H1 (cell line): ENCODE measurements around the gene PCDH9. TPM values are rescaled to one million over a fixed set of nuclear protein-coding genes. Genes with fewer than 3 reads are reported as not detected.
A peak's percentile ranks its signal among the peaks of the same experiment; 100 is the strongest.

ENCODE experiments used
- CBX8 ChIP-seq: fragments of 300-800, 300-1000 bp; sonication (generic); IDR thresholded peaks from 2 replicates; pipeline ENCODE4 v1.7.1; 2016; ENCODE audit warnings: low read depth, low read length, borderline replicate concordance
- CHD2 ChIP-seq: IDR thresholded peaks from 2 replicates; pipeline ENCODE4 v1.6.1; 2012; ENCODE audit warnings: low read length, improper control_type of control experiment
- FOSL1 ChIP-seq: IDR thresholded peaks from 2 replicates; pipeline ENCODE4 v1.6.1; 2011; ENCODE audit warnings: mild to moderate bottlenecking, low read depth, low read length, moderate library complexity; ENCODE audit not compliant: insufficient read depth
- KDM1A ChIP-seq: fragments of 200-600, 300-600 bp; sonication (generic); IDR thresholded peaks from 2 replicates; pipeline ENCODE4 v1.7.1; 2016; ENCODE audit warnings: mild to moderate bottlenecking, low read length, borderline replicate concordance
- MAFK ChIP-seq: IDR thresholded peaks from 2 replicates; pipeline ENCODE4 v1.6.1; 2012; ENCODE audit warnings: low read depth, mild to moderate bottlenecking, improper control_type of control experiment, low read length
- ZNF274 ChIP-seq: IDR thresholded peaks from 2 replicates; pipeline ENCODE4 v1.7.0; 2012; ENCODE audit warnings: low read length, borderline replicate concordance; ENCODE audit errors: extremely low read depth
- polyA plus RNA-seq, 7 experiments: library from polyadenylated mRNA; depleted of rRNA in 3 of 7; stranded (reverse) in 5 of 7; unstranded in 2 of 7; fragments of >200 nt in 5 of 7; fragments of 200-250 nt in 2 of 7; gene quantifications; 1 replicate in 5 of 7; 2 replicates in 1 of 7; 4 replicates in 1 of 7; pipeline versions ENCODE4 v1.2.1 to v1.2.3, GENCODE V29; 2011 to 2013; ENCODE audit warnings: missing spikeins in 2 of 7, mixed read lengths in 2 of 7
- total RNA-seq: library from RNA; stranded (reverse); fragmentation: NEBNext Ultra II Directional; extraction: Animal tissue kit (Norgen Biotek cat#: 25700); gene quantifications from 2 replicates; pipeline ENCODE4 v1.2.1, GENCODE V29; 2021
- TF ChIP-seq, protein P1 (sequence below): fragments of 300-600 bp; sonication (generic); IDR thresholded peaks from 2 replicates; pipeline ENCODE4 v1.7.1; 2012; ENCODE audit warnings: low read length, moderate library complexity, mild to moderate bottlenecking, inconsistent platforms; ENCODE audit not compliant: insufficient replicate concordance
- TF ChIP-seq, protein P2 (sequence below): IDR thresholded peaks from 2 replicates; pipeline ENCODE4 v1.6.1; 2011; ENCODE audit warnings: low read length, improper control_type of control experiment

The PCDH9 gene
- total and polyA plus RNA-seq, 2 of the 8 experiments (the other 6 are each of a cell fraction or from before 2014, with no cell fraction given), result 0.12 to 0.60 TPM

GRCh38 chr13:67230404-67231288 lies 510 bp upstream of the PCDH9 start (continued):
- TF ChIP-seq, protein P1, sequence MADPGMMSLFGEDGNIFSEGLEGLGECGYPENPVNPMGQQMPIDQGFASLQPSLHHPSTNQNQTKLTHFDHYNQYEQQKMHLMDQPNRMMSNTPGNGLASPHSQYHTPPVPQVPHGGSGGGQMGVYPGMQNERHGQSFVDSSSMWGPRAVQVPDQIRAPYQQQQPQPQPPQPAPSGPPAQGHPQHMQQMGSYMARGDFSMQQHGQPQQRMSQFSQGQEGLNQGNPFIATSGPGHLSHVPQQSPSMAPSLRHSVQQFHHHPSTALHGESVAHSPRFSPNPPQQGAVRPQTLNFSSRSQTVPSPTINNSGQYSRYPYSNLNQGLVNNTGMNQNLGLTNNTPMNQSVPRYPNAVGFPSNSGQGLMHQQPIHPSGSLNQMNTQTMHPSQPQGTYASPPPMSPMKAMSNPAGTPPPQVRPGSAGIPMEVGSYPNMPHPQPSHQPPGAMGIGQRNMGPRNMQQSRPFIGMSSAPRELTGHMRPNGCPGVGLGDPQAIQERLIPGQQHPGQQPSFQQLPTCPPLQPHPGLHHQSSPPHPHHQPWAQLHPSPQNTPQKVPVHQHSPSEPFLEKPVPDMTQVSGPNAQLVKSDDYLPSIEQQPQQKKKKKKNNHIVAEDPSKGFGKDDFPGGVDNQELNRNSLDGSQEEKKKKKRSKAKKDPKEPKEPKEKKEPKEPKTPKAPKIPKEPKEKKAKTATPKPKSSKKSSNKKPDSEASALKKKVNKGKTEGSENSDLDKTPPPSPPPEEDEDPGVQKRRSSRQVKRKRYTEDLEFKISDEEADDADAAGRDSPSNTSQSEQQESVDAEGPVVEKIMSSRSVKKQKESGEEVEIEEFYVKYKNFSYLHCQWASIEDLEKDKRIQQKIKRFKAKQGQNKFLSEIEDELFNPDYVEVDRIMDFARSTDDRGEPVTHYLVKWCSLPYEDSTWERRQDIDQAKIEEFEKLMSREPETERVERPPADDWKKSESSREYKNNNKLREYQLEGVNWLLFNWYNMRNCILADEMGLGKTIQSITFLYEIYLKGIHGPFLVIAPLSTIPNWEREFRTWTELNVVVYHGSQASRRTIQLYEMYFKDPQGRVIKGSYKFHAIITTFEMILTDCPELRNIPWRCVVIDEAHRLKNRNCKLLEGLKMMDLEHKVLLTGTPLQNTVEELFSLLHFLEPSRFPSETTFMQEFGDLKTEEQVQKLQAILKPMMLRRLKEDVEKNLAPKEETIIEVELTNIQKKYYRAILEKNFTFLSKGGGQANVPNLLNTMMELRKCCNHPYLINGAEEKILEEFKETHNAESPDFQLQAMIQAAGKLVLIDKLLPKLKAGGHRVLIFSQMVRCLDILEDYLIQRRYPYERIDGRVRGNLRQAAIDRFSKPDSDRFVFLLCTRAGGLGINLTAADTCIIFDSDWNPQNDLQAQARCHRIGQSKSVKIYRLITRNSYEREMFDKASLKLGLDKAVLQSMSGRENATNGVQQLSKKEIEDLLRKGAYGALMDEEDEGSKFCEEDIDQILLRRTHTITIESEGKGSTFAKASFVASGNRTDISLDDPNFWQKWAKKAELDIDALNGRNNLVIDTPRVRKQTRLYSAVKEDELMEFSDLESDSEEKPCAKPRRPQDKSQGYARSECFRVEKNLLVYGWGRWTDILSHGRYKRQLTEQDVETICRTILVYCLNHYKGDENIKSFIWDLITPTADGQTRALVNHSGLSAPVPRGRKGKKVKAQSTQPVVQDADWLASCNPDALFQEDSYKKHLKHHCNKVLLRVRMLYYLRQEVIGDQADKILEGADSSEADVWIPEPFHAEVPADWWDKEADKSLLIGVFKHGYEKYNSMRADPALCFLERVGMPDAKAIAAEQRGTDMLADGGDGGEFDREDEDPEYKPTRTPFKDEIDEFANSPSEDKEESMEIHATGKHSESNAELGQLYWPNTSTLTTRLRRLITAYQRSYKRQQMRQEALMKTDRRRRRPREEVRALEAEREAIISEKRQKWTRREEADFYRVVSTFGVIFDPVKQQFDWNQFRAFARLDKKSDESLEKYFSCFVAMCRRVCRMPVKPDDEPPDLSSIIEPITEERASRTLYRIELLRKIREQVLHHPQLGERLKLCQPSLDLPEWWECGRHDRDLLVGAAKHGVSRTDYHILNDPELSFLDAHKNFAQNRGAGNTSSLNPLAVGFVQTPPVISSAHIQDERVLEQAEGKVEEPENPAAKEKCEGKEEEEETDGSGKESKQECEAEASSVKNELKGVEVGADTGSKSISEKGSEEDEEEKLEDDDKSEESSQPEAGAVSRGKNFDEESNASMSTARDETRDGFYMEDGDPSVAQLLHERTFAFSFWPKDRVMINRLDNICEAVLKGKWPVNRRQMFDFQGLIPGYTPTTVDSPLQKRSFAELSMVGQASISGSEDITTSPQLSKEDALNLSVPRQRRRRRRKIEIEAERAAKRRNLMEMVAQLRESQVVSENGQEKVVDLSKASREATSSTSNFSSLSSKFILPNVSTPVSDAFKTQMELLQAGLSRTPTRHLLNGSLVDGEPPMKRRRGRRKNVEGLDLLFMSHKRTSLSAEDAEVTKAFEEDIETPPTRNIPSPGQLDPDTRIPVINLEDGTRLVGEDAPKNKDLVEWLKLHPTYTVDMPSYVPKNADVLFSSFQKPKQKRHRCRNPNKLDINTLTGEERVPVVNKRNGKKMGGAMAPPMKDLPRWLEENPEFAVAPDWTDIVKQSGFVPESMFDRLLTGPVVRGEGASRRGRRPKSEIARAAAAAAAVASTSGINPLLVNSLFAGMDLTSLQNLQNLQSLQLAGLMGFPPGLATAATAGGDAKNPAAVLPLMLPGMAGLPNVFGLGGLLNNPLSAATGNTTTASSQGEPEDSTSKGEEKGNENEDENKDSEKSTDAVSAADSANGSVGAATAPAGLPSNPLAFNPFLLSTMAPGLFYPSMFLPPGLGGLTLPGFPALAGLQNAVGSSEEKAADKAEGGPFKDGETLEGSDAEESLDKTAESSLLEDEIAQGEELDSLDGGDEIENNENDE, result no peak
- TF ChIP-seq ZNF274 (no peak), KDM1A (no peak; the same call in 1 of the 2 replicates), FOSL1 (no peak), CHD2 (peak; percentile 28; the same call in 1 of the 2 replicates), CBX8 (no peak), MAFK (no peak)
- TF ChIP-seq, protein P2, sequence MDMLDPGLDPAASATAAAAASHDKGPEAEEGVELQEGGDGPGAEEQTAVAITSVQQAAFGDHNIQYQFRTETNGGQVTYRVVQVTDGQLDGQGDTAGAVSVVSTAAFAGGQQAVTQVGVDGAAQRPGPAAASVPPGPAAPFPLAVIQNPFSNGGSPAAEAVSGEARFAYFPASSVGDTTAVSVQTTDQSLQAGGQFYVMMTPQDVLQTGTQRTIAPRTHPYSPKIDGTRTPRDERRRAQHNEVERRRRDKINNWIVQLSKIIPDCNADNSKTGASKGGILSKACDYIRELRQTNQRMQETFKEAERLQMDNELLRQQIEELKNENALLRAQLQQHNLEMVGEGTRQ, result no peak
